LHCN-M2 (cell line): ENCODE results near the gene ACSL6. TPM values are rescaled to one million over a fixed set of nuclear protein-coding genes. Genes with fewer than 3 reads are reported as not detected.

ENCODE experiments used
- DNase-seq: peaks from one replicate; pipeline ENCODE4 v3.0.0-alpha.2; 2012; ENCODE audit warnings: low read depth
- total RNA-seq: library from RNA; depleted of rRNA; stranded (reverse); fragments of >200 nt; gene quantifications from 2 replicates; pipeline ENCODE4 v1.2.3, GENCODE V29; 2014

ACSL6 gene
- total RNA-seq, 1 experiment from 2014 or later = not detected

- DNase-seq = no peak
These were observed 28.1 kb downstream of the ACSL6 start for GRCh38 chr5:131983244-131983771.

GRCh38 chr5:131981516-131981915, 29.9 kb downstream of the ACSL6 start:
- DNase-seq = no peak

- DNase-seq = no peak
These were observed 30.8 kb downstream of the ACSL6 start for GRCh38 chr5:131980696-131981095.

GRCh38 chr5:131979816-131980215, 31.6 kb downstream of the ACSL6 start:
- DNase-seq = no peak

GRCh38 chr5:131977212-131977604, 34.2 kb downstream of the ACSL6 start:
- DNase-seq = no peak

GRCh38 chr5:131976414-131977211, 34.8 kb downstream of the ACSL6 start:
- no peak for DNase-seq

GRCh38 chr5:131974956-131975726, 36.3 kb downstream of the ACSL6 start:
- no peak for DNase-seq

GRCh38 chr5:131974622-131974955, 36.9 kb downstream of the ACSL6 start:
- no peak for DNase-seq

- DNase-seq = no peak
These were observed 37.4 kb downstream of the ACSL6 start for GRCh38 chr5:131974016-131974415.

- DNase-seq = no peak
These were observed 38.3 kb downstream of the ACSL6 start for GRCh38 chr5:131973089-131973712.

- DNase-seq = peak; percentile 8
These were observed 43.0 kb downstream of the ACSL6 start for GRCh38 chr5:131968396-131968954.

- no peak for DNase-seq
These were observed 44.9 kb downstream of the ACSL6 start for GRCh38 chr5:131966551-131966950.

- no peak for DNase-seq
These were observed 45.5 kb downstream of the ACSL6 start for GRCh38 chr5:131965826-131966415.

GRCh38 chr5:131959906-131960305, 51.6 kb downstream of the ACSL6 start:
- DNase-seq = no peak

- DNase-seq = no peak
These were observed 52.3 kb downstream of the ACSL6 start for GRCh38 chr5:131959136-131959535.

- no peak for DNase-seq
These were observed 53.6 kb downstream of the ACSL6 start for GRCh38 chr5:131957721-131958441.

- DNase-seq = no peak
These were observed 57.5 kb downstream of the ACSL6 start for GRCh38 chr5:131953969-131954368.

GRCh38 chr5:131952301-131952857, 59.1 kb downstream of the ACSL6 start:
- DNase-seq = peak; percentile 10

GRCh38 chr5:131950706-131951105, 60.8 kb downstream of the ACSL6 start:
- no peak for DNase-seq

GRCh38 chr5:131947445-131947844, 64.0 kb downstream of the ACSL6 start:
- no peak for DNase-seq
